Epithelial cell of esophagus (primary cell): ENCODE data around the gene ATP5F1A.
"Not testable (repeated sequence)": the region's sequence is repeated elsewhere in the genome, so short reads cannot be mapped to it uniquely, and the experiment has no call there.

Experiments used
- DNase-seq: peaks from one replicate; pipeline ENCODE4 v3.0.0; 2010; ENCODE audit warnings: low read depth
- H3K4me3 ChIP-seq: 2 replicates; pipeline ENCODE4 v1.5.1; 2011; ENCODE audit warnings: mild to moderate bottlenecking, low read length, control low read depth
- TF ChIP-seq, protein P1 (sequence below): IDR thresholded peaks from 2 replicates; pipeline ENCODE4 v1.5.1; 2011; ENCODE audit warnings: low read depth, mild to moderate bottlenecking, low read length, control low read depth, inconsistent platforms; ENCODE audit not compliant: insufficient read depth; ENCODE audit errors: missing control alignments

Gene ATP5F1A

DNA sequence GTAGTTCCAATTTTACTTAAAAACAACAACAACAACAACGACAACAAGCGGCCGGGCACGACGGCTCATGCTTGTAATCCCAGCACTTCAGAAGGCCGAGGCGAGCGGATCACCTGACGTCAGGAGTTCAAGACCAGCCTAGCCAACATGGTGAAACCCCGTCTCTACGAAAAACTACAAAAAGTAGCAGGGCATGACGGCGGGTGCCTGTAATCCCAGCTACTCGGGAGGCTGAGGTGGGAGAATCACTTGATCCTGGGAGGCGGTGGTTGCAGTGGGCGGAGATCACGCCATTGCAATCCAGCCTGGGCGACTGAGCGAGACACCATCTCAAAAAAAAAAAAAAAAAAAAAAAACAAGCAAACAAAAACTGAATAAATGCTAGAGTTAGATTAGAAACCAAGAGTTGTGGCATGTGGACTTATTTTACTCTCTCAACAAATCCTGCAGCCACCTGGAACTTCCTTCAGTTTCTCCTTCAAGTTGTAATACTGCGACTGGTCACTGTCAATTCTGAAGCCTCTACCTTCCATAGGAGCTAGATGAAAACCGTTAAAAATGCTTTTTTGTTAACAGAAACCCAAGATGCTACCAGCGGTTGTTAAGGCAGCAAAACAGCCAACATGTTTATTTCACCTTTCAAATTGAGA is 1.3 kb downstream of the ATP5F1A start:
- no peak for DNase-seq
- H3K4me3 ChIP-seq: peak overlapping the region; percentile 52
- TF ChIP-seq, protein P1, sequence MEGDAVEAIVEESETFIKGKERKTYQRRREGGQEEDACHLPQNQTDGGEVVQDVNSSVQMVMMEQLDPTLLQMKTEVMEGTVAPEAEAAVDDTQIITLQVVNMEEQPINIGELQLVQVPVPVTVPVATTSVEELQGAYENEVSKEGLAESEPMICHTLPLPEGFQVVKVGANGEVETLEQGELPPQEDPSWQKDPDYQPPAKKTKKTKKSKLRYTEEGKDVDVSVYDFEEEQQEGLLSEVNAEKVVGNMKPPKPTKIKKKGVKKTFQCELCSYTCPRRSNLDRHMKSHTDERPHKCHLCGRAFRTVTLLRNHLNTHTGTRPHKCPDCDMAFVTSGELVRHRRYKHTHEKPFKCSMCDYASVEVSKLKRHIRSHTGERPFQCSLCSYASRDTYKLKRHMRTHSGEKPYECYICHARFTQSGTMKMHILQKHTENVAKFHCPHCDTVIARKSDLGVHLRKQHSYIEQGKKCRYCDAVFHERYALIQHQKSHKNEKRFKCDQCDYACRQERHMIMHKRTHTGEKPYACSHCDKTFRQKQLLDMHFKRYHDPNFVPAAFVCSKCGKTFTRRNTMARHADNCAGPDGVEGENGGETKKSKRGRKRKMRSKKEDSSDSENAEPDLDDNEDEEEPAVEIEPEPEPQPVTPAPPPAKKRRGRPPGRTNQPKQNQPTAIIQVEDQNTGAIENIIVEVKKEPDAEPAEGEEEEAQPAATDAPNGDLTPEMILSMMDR: no peak

DNA sequence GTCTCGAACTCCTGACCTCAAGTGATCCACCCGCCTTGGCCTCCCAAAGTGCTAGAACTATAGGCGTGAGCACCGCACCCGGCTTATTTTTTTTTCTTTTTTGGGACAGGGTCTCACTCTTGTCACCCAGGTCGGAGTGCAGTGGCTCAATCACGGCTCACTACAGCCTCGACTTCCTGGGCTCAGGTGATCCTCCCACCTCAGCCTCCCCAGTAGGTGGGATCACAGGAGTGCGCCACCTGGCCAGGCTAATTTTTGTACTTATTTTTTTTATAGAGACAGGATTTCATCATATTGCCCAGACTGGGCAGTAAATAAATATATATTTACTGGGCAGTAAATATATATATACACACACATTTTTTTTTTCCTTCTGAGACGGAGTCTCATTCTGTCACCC is 2.6 kb downstream of the ATP5F1A start:
- TF ChIP-seq, protein P1: no peak
- no peak for DNase-seq
- H3K4me3 ChIP-seq: no peak overlapping the region

DNA sequence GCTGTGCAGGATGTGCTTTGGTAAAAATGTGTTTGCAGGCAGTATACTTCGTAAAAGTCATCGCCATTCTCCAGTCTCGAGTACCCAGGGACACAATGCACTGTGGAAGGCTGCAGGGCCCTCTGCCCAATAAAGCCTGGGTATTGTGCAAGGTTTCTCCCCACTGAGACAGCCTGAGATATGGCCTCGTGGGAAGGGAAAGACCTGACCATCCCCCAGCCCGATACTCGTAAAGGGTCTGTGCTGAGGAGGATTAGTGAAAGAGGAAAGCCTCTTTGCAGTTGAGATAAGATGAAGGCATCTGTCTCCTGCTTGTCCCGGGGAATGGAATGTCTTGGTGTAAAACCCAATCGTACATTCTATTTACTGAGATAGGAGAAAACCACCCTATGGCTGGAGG is 9.6 kb downstream of the ATP5F1A start:
- DNase-seq, H3K4me3 ChIP-seq: not testable (repeated sequence)

DNA sequence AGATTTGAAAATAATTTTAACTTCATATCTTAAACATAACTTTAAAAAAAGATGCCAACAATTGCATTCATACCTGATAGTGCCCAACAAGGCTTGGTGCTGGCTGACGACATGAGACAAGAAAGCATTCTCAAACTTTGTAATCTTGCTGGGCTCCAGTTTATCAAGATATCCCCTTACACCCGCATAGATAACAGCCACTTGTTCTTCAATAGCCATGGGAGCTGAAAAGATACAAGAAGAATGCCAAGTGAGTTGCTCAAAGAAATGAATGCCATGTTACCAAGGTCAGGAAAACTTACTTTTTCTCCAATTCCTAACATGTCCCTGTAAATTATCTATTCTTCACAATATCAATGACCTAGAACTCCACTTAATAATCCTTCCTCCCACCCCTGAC is 13.7 kb downstream of the ATP5F1A start:
- TF ChIP-seq, protein P1: no peak
- no peak overlapping the region for H3K4me3 ChIP-seq
- DNase-seq: no peak

DNA sequence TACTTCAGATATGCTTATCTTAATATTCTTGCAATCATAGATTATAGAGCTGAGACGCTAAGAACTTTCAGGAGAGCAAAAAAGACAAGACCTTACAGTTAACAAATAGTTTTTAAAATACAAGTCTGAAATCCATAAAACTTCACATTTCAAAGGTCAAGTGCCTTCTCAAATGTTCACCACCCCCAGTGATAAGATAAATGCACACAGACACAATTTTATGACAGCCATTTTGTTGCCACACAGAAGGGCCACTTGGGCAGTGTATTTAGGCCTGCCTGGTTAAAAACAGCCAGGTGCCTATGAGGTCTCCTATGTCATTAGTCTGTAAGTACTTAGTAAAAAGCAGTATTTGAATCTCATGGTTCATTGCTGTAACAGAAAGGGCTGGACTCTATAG is 17.9 kb downstream of the ATP5F1A start:
- no peak overlapping the region for H3K4me3 ChIP-seq

DNA sequence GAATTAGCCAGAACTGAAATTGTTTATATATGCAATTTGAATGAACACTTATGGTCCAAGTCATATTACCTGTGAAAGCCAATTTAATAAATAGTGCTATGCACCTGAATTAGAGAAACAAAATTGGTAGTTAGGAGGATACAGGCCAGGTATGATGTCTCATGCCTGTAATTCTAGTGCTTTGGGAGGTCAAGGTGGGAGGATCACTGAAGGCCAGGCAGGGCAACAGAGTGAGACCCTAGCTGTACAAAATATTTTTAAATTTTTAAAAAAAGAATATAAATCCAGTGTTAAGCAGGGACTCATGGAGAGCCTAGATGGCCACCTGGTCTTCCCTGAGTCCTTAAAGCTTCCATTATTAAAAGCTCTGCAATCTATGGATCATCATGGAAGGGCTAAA is 18.8 kb downstream of the ATP5F1A start:
- DNase-seq: no peak
- TF ChIP-seq, protein P1: no peak
- H3K4me3 ChIP-seq: no peak overlapping the region

More for the DNA sequence above, 17.9 kb downstream of the ATP5F1A start:
- TF ChIP-seq, protein P1: no peak
- no peak for DNase-seq

DNA sequence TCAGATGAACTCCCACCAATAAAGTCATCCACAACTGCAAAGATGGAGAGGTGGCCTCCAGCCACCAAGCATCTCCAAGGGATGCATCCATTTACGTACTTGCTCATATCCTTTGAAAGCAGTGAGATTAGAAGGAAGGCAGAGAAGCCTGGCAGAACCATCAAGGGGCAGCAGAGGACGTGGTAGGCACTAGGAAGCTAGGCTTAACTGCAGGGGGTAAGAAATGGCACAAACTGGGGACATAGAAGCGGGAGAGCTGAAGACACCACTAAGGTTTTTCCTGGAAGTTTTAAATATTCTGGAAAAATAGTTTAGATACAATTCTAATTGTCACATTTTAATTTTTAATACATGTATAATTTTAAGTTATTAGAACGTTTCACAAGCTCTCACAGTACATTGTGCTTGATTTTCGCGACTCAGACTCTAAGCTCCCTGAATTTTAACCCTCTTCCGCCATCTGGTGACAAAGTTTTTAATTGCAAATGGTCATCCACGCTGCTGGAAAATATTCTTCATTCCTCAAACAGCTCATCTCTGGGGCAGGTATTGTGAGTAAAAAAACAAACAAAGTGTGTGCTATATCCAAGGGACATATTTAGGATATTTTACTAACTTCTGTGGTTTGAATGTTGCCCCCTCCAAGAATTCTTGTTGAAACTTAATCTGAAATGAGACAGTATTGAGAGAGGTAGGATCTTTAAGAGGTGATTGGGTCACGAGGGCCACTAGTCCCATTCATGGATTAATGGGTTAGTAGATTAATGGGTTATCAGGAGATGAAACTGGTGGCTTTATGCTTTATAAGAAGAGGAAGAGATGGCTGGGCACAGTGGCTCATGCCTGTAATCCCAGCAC is 24.4 kb downstream of the ATP5F1A start:
- peak; percentile 75 for DNase-seq
- TF ChIP-seq, protein P1: peak; percentile 69
- no peak overlapping the region for H3K4me3 ChIP-seq
